Cardiac muscle cell (in vitro differentiated cells and primary cell): Measurements from ENCODE around the gene APAF1. TPM values are rescaled to one million over a fixed set of nuclear protein-coding genes. Genes with fewer than 3 reads are reported as not detected.

Experiments used
- DNase-seq, 2 donors: peaks; one replicate each; pipeline versions ENCODE4 v3.0.0 to v3.0.0-alpha.2; 2010 to 2017; ENCODE audit warnings: low read depth in 1 of 2, low spot score in 1 of 2
- H3K27ac ChIP-seq: fragments of 200-600 bp; sonication (generic); 2 replicates; pipeline ENCODE4 v1.5.1; 2016
- H3K27me3 ChIP-seq: fragments of 200-600 bp; sonication (generic); 2 replicates; pipeline ENCODE4 v1.6.0; 2016; ENCODE audit warnings: control low read depth
- H3K36me3 ChIP-seq: fragments of 200-600 bp; sonication (generic); 2 replicates; pipeline ENCODE4 v1.5.1; 2016; ENCODE audit warnings: control low read depth
- H3K4me1 ChIP-seq: fragments of 200-600 bp; sonication (generic); 2 replicates; pipeline ENCODE4 v1.8.1; 2017; ENCODE audit warnings: low read depth, mild to moderate bottlenecking, mixed run types
- H3K4me3 ChIP-seq: fragments of 200-600 bp; sonication (generic); 2 replicates; pipeline ENCODE4 v1.5.1; 2016; ENCODE audit warnings: mild to moderate bottlenecking
- H3K9me3 ChIP-seq: fragments of 200-600 bp; sonication (generic); 2 replicates; pipeline ENCODE4 v1.5.1; 2017; ENCODE audit warnings: low read depth, mild to moderate bottlenecking, control low read depth
- CTCF ChIP-seq: IDR thresholded peaks from 2 replicates; pipeline ENCODE4 v1.5.1; 2012; ENCODE audit warnings: low read depth, mild to moderate bottlenecking, low read length
- polyA plus RNA-seq: library from polyadenylated mRNA; unstranded; fragments of >200 nt; fragmentation: Nextera tagmentation; extraction: Ambion mirVana; gene quantifications from 2 replicates; pipeline ENCODE4 v1.2.1, GENCODE V29; 2016
- total RNA-seq: library from RNA; depleted of rRNA; stranded (reverse); fragments of >200 nt; gene quantifications from 2 replicates; pipeline ENCODE4 v1.2.3, GENCODE V29; 2016

Gene APAF1
- total and polyA plus RNA-seq, 2 experiments from 2014 or later = 11.8 to 13.8 TPM

DNA sequence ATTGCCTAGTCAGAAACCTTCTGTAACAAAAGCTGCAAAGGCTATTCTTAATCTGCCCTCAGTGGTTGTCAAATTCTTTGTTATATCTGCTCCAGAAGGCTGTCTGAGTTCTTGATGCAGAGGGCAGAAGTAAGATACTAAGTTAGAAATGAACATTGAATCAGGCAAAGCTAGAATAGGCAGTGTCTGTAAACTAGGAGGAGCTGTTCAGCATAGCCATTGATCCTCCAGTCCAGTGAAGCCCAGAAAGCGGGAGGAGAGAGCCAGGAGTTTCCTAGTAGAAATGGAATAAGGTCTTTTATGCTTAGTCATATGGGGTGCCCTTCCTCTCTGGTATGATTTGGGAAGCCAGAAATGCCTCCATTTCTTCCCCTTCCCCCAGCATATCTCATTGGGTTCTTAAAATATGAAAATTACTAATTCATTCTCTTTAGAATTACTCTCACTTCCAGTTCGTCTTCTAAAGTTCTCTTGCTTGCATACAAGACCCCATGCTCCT, 76.2 kb downstream of the APAF1 start:
- no peak overlapping the region for H3K27ac ChIP-seq
- H3K36me3 ChIP-seq = no peaks in the 10 kb centered on the region
- no peaks in the 10 kb centered on the region for H3K27me3 ChIP-seq
- TF ChIP-seq CTCF = no peak
- no peak for DNase-seq
- peaks cover 3% of the 10 kb centered on the region for H3K4me1 ChIP-seq
- no peaks in the 10 kb centered on the region for H3K9me3 ChIP-seq
- no peak overlapping the region for H3K4me3 ChIP-seq

GRCh38 chr12:98724384-98725155, 79.5 kb downstream of the APAF1 start:
- Histone ChIP-seq H3K27me3 (no peaks in the 10 kb centered on the region), H3K27ac (no peak overlapping the region), H3K4me3 (no peak overlapping the region), H3K36me3 (peaks cover 7% of the 10 kb centered on the region), H3K9me3 (no peaks in the 10 kb centered on the region), H3K4me1 (no peaks in the 10 kb centered on the region)
- DNase-seq = no peak
- no peak for TF ChIP-seq CTCF

GRCh38 chr12:98725476-98726247, 80.6 kb downstream of the APAF1 start:
- H3K4me3 ChIP-seq = no peak overlapping the region
- no peaks in the 10 kb centered on the region for H3K27me3 ChIP-seq
- no peaks in the 10 kb centered on the region for H3K9me3 ChIP-seq
- TF ChIP-seq CTCF = peak; percentile 64
- peak; percentile 58 to 71 for DNase-seq
- peaks cover 7% of the 10 kb centered on the region for H3K36me3 ChIP-seq
- H3K4me1 ChIP-seq = no peaks in the 10 kb centered on the region
- H3K27ac ChIP-seq = no peak overlapping the region

DNA sequence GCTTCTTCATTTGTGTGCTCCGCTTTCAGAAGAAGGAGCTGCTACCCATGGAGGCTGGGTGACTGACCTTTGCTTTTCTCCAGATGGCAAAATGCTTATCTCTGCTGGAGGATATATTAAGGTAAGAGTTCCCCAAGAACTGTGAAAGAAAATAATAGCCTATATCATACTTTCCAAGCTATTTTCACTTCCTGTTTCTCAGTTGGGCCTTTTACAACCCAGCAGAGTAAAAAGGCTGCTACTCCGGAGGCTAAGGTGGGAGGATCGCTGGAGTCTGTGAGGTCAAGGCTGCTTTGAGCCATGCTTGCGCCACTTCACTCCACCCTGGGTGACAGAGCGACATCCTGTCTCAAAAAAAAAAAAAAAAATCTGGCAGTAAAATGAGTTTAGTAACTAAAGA, 82.1 kb downstream of the APAF1 start:
- Histone ChIP-seq H3K36me3 (peaks cover 7% of the 10 kb centered on the region), H3K27ac (no peak overlapping the region), H3K27me3 (no peaks in the 10 kb centered on the region), H3K4me1 (no peaks in the 10 kb centered on the region), H3K4me3 (no peak overlapping the region), H3K9me3 (no peaks in the 10 kb centered on the region)
- no peak for TF ChIP-seq CTCF
- no peak for DNase-seq

- H3K4me3 ChIP-seq = no peak overlapping the region
- H3K27me3 ChIP-seq = no peaks in the 10 kb centered on the region
- no peaks in the 10 kb centered on the region for H3K9me3 ChIP-seq
- no peaks in the 10 kb centered on the region for H3K4me1 ChIP-seq
- TF ChIP-seq CTCF = no peak
- H3K27ac ChIP-seq = no peak overlapping the region
- peaks cover 7% of the 10 kb centered on the region for H3K36me3 ChIP-seq
- DNase-seq = no peak
Measured at GRCh38 chr12:98730412-98730811, 85.3 kb downstream of the APAF1 start.
